NCI-H1048 (cell line): ENCODE results near the gene ATCAY.

ENCODE experiments used
- DNase-seq: peaks from one replicate; lab custom pipeline; 2025; lab: John Stamatoyannopoulos, UW

ATCAY gene

DNA sequence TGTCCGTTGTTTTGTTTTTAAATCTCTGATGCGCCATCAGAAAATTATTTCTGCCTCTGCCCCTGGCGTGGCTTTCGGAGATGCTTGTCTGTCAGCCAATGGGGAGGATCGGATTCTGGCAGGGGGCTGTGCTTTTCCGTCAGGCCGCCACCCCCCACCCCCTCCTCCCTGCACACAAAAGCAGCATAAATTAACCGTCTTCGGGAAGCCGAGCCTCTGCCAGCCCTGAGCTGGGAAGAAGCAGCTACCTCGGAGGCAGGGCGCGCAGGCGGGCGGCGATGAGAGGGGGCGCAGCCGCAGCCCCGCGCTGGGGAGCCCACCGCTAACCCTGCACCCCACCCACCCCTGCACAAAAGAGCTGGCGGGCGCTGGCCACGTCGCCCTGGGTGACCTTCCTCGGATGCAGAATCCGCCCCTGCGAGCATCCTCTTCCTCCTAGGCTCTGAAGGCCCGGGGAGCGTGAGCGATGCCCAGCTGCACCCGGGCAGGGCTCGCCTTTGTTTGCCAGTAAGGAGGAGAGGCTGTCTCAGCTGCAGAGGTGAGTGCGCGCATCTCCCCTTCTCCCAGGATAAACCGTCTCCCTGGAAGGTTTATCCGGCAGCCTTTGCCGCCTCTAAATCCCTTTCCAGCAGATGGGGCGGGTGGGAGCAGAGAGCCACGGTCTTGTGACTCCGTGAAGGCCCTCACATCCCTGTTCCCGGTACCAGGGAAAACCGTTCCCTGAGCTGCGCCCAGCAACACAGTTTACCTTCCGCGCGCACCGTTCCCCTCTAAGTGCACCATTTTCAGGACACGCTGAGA lies at the start of gene ATCAY:
ATCAY (plus strand) TSS at position 215 of the 801 bp plus-strand sequence. CDS start 5,083 bp downstream, outside the sequence.
- no peak for DNase-seq

DNA sequence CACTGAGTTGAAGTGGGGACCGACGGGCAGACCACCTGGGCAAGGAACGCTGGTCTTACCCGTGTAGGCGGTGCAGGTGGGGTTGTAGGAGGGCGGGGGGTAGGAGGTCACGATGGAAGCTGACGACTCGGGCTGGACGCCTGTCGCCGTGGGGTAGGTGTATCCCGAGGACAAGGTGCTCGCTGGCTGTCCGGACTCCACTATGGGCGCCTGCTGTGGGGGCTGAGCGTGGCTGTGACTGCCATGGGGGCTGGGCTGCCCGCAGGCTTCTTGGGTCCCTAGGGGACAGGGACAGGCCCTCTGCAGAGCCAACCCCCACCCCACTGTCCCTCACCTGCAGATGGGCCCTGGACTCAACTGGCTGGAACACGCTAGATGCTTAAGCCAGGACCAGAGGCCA lies 48.9 kb upstream of the ATCAY start:
- no peak for DNase-seq

DNA sequence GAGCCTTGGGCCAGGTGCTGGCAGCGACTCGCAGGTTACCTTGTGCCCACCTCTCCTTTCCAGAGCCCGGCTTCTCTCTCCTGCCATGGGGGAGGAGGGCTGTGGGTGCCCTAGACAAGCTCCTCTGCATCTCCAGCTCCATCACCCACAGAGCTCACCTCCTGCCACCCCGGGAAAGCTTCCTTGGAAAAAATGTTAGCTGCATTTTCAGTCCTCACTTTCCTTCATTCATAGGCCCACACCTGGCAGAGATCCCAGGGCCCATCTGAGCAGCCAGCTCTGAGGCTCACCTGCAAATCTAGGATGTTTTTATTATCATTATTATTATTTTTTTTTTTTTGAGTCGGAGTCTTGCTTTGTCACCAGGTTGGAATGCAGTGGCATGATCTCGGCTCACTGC lies 48.5 kb upstream of the ATCAY start:
- DNase-seq = no peak

- no peak for DNase-seq
These were observed 46.7 kb upstream of the ATCAY start for GRCh38 chr19:3833578-3834348.

DNA sequence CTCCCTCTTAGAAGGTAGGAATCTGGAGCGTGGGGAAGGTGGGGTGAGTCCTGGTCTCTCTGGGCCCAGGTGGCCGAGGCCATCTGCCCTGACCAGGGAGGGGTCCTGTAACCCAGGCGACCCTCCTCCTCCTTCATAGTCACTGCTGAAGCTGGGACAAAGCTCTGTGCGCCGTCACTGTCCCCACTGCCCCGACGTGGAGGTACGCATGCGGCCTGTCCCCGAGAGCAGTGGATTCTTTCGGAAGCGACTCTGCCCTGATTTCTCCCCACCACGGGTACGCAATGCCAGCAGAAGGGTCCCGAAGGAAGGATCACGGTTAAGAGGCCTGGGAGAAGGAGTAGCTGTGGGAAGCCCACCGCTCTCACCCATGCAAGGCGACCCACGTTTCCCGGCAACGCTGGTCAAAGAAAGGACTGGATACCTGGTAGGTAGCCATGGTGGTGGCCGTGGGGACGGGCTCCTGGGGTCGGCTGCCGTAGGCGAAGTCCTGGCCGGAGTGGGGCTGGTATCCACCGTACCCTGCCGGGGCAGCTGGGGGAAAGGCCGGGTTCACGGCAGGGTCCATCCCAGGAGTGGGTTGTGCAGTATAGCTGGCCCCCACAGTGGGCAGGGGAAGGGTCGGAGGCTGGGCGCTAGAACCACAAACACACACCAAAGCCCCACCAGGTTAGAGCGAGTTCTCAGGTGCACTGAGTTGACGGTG lies 46.0 kb upstream of the ATCAY start:
- no peak for DNase-seq

- DNase-seq = no peak
These were observed 45.4 kb upstream of the ATCAY start for GRCh38 chr19:3835055-3835435.

- no peak for DNase-seq
These were observed 43.6 kb upstream of the ATCAY start for GRCh38 chr19:3836887-3837286.

DNA sequence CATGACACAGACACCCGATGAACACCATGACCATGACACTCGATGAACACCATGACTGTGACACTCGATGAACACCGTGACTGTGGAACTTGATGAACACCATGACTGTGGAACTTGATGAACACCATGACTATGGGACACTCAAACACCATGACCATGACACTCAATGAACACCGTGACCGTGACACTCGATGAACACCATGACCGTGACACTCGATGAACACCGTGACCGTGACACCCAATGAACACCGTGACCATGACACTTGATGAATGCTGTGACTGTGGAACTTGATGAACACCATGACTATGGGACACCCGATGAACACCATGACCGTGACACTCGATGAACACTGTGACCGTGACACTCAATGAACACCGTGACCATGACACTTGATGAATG lies 43.2 kb upstream of the ATCAY start:
- DNase-seq = no peak

GRCh38 chr19:3837922-3838321 lies 42.6 kb upstream of the ATCAY start:
- no peak for DNase-seq

DNA sequence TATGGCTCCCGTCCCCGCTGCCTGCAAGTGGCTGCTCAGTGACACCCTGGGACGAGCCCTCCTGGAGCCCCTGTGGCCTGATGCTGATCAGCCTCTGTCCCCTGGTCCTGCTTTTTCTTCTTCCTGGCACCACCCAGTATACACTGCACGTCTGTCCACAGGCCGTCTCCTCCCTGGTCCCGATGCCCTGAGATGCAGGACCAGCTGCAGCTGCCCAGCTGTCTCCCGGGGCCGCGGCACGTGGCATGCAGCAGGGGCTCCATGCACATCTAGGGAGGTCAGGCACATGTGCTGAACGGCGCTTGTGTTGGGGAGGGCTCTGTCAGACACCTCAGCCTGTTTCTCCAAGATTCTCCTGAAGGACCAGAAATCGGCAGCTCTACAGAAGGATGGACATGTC lies 41.8 kb upstream of the ATCAY start:
- no peak for DNase-seq

DNA sequence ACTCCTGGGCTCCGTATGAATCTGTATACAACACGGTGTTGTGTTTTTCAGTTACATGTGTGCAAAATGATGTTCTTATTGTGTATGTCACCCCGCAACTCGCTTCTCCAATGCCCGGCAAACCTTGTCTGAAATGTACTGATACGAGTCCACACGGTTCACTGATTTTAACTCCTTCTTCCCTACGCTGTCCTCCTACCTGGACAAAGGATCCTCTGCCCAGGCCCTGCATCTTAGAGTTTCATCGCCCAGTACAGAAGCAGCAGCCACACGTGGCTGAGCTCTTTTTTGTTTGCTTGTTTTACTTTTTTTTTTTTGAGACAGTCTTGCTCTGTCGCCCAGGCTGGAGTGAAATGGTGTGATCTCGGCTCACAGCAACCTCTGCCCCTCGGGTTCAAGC lies 40.5 kb upstream of the ATCAY start:
- DNase-seq = no peak

DNA sequence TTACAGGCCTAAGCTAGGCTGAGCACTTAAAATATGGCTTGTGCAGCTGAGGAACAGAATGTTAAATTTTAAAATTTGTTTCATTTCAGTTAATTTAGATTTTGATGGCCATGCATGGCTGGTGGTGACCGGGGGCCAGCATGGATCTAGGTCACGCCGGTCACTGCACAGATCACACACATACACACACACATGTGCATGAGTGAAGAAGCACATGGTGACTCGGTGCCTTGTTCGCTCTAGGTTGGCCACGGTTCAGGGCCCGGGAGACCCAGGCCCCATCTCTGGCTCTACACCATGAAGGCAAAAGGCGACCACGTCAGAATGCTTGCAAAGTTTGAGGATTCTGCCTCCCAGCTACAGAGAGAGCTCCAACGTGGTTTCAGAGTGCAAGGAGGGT lies 39.7 kb upstream of the ATCAY start:
- DNase-seq = no peak

GRCh38 chr19:3842948-3843347 lies 37.5 kb upstream of the ATCAY start:
- no peak for DNase-seq

DNA sequence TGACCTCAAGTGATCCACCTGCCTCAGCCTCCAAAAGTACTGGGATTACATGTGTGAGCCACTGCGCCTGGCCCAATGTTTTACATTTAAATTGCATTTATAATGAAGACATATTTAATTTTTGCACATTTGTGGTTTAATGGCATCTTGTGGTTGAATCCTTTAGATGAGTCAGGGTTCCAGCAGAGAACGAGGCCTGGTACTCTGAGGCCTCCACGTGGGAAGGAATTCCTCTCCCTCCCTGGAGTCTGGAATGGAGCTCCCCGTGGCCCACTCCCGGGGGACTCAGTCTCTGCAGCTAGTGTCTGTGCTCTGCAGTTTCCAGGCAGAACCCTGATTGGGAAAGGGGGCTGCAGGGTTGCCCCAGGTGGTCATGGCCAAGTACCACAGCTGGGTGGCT lies 35.9 kb upstream of the ATCAY start:
- DNase-seq = no peak

DNA sequence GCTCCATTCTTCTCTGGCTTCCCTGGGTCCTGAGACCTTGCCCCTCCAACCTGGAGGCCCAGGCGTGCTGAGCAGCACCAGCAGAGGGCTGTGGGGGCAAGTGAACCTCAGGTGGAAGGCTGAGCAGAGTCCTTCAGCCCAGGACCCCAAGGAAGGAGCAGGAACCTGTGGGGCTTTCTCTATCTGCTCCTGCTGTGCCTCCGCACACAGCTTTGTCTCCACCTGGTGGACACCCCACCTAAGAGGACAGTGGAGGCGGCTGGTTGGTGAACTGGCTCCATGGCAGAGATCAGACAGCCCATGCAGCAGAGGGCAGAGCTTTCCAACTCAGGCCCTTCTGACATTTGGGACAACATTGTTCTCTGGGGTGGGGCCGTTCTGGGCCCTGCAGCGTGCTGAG lies 31.4 kb upstream of the ATCAY start:
- DNase-seq = no peak

DNA sequence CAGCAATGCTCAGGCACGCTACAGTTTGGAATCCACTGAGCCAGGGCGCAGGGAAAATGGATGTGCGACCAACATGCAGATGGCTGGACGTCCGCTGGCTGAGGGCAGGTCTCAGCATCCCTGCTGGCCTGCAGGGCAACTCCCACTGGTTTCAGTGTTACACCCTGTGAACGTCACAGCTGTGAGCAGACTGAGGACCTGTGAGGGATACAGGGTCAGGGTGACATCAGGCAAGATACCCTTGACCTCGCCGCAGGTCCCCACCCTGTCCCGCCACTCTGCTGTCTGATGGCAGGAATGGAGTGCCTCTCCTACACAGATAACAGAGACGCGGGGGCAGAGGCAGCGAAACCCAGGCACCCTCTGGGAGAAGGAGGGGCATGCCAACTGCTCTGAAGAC lies 30.7 kb upstream of the ATCAY start:
- no peak for DNase-seq

- DNase-seq = no peak
These were observed 30.0 kb upstream of the ATCAY start for GRCh38 chr19:3850320-3850972.

GRCh38 chr19:3851254-3852176 lies 29.0 kb upstream of the ATCAY start:
- no peak for DNase-seq

- no peak for DNase-seq
These were observed 28.3 kb upstream of the ATCAY start for GRCh38 chr19:3852177-3852511.

GRCh38 chr19:3852614-3853254 lies 27.8 kb upstream of the ATCAY start:
- DNase-seq = no peak

GRCh38 chr19:3855320-3855719 lies 25.2 kb upstream of the ATCAY start:
- no peak for DNase-seq
